CD4-positive, alpha-beta T cell treated with Interferon alpha-2 for 1 hour (primary cell): ENCODE data around the gene RADIL.

Experiments used
- DNase-seq, 2 donors: peaks; one replicate each; pipeline ENCODE4 v3.0.0-alpha.2; 2020 to 2022

Gene RADIL

DNA sequence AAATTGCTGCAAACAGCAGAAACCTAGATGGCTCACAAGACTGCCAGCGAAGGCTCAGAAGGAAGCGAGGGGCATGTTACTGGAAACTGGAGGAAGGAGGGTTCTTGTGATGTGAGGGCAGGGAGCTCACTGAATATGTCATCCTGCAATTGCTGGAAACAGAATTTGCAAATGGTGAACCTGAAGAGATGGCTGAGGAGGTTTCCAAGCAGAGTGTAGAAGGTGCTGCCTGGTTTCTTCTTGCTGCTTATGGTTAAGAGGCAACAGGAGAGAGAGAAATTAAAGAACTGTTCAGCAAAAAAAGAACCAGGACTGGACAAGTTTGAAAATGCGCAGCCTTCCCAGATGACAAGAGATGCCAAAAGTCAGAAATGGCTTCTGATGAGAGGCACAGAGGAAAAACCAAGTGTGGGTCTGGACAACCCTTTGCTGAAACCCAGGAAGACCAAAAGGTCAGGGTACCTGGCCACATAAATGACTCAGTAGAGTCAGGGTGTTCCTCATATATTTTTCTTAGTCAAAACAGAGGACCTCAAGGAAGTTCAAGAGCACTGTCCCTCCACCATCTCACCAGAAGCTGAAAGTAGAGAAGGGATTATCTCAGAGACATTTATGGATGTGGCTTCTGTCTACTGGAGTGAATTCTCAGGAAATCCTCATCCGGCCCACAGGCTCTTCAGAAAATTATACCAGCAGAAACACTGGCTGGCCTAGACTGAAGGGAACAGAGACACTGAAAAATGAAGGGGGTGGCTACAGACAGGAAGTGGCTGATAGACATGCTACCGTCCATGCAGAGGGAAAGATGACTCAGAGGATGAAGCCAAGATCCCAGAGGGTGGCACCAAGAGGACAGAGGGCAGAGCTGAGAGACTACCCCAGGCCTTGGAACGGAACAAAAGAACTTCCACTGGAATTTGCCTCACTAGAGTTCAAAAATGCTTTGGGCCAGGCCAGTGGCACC is 31.8 kb downstream of the RADIL start:
- DNase-seq: no peak

DNA sequence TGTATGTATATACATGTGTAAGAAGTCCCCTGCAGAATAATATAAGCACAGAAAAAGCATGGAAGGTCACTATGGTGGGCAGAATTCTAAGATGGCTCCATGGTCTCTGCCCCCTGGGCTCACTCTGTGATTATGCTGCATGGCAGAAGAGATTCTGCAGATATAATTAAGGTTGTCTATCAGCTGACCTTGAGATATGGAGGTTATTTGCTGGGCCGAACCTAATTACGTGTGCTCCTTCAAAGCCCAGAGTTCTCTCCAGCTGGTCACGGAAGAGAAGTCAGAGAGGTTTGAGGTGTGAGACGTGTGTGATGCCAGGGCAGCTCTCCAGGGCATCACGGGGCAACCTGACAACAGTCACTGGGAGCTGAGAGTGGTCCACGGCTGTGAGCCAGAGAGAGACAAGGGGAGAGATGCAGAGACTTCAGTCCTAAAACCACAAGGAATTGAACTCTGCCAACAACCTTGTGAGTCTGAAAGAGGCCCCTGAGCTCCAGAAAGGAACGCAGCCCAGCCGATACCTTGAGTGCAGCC is 33.2 kb downstream of the RADIL start:
- no peak for DNase-seq

DNA sequence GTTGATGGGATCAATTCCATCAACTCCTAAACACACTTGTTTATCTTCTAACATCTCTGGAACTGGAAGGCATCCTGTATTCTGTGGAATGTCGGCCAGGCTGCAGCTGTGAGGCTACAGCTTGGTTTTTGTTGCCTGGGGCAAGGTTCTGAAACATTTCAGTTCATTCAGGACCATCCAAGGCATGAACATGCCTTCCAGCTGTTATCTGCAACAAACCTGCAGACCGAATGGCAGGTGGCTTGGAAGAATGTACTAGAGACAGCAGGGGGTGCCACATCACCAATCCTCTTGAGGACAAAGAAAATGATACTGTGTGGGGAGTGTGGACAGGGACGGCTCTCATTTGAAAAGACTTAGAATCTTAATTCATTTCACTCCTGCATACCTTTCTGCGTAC is 34.1 kb downstream of the RADIL start:
- peak in 1 of 2 donors; percentile 22 for DNase-seq

DNA sequence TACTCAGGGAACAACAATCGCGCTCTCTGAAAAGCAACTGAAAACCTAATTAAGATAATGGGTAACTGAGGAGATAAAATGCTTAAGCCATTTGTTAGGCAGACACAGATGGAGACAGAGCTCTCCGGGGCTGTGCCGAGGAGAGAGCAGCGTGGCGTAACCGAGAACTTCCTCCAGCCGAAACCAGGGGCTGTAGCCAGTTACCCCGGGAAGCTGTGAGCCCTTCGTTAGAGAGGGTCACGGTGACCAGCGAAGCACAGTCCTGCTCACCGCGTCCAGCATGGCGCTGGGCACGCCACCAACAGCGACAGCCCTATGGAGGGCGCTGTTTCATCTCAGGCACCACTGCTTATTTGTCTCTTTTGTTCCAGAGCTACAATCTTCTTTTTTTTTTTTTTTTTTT is 37.8 kb downstream of the RADIL start:
- no peak for DNase-seq

DNA sequence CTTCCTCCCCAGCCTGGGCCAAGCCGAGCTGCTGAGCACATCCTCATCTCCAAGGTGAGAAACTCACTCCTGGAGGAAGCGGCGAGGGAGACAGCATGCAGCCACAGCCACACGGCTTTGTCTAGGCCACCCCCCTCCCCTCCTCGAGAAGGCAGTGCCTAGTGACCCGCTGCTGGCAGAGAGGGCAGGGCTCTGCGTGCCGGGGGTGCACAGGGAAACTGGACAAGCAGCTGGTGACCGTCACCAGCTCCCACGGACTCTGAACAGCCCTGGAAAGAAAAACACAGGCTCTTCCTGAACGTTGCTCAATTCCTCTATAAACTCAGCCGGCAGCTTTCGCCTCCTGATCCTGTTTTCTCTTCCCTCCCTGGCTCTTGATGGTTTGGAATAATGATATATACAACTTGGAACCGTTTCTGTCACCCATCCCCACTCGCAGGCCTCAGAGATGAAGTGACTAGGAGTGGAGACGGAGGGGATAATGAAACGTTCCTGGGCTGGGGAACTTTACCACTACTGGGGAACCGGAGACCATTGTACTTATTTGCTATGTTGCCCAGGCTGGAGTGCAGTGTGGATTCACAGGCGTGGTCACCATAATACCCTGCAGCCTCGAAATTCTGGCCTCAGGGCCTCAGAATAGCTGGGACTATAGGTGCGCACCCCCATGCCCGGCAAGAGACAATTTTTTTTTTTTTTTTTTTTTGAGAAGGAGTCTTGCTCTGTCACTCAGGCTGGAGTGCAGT is 41.0 kb downstream of the RADIL start:
- DNase-seq: no peak

DNA sequence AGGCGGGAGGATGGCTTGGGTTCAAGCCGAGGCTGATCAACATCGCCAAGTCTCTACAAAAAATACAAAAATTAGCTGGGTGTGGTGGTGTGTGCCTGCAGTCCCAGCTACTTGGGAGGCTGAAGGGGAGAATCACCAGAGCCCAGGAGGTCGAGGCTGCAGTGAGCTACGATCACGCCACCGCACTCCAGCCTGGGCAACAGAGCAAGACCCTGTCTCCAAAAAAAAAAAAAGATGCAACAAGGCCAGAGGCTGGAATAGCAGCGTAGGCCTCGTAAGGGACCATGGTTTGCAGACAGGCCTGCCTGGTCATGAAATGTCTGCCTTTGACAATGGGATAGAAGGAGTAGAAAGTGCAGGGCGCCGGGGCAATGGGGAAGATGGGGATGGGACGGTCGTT is 41.7 kb downstream of the RADIL start:
- no peak for DNase-seq

DNA sequence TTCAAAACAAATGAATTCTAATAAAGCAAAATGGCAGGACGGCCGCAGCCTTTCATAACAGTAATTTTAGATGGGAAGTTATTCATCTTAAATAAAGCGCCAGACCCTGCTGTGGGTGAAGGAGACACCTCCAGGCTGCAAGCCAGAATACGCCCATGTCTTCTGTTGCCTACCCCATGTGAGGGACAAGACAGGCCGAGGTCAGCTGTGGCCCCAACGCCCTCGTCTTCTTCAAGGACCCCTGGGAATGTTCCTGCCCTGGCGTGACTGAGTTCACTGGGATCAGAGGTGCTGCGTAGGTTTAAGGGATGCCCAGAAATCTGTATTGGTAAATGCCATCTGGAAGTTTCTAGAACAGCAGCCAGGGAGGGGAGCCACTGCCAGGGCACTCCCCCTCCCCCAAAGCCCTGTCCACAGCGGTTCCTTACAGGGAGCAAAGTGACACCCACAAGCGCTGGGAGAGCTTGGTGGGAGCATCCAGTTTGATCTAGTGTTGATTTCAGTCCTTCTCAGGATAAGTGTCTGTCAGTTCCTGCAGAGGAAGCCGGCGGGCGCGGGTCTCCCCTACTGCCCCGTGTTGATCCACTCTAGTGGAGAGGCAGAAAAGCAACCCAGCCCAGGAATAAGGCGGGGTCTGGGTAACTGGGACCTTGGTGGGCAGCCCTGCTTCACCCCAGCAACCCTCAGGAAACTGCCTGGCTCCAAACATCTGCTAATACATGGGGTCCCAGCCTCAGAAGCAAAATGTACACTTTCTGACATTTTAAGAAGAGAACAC is 42.3 kb downstream of the RADIL start:
- no peak for DNase-seq

DNA sequence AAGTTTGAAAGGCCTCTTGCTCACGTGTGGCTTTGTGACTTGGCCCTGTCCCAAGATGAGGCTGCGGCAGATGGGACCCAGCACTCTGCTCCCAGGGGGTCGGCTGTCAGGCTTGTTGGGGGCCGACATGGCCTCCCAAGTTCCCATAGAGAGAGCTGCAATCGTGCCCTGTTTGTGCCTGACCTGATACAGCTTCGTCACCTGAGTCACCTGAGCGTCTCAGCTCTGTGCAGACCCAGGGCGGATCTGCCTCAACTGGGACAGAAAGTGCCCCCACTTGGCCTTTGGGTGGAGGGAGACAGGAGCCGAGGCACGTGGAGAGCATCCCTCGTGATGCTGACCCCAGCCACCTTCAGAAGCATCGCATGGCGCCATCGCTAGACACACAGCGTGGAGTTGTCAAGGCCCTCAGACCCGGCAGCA is 43.4 kb downstream of the RADIL start:
- no peak for DNase-seq

DNA sequence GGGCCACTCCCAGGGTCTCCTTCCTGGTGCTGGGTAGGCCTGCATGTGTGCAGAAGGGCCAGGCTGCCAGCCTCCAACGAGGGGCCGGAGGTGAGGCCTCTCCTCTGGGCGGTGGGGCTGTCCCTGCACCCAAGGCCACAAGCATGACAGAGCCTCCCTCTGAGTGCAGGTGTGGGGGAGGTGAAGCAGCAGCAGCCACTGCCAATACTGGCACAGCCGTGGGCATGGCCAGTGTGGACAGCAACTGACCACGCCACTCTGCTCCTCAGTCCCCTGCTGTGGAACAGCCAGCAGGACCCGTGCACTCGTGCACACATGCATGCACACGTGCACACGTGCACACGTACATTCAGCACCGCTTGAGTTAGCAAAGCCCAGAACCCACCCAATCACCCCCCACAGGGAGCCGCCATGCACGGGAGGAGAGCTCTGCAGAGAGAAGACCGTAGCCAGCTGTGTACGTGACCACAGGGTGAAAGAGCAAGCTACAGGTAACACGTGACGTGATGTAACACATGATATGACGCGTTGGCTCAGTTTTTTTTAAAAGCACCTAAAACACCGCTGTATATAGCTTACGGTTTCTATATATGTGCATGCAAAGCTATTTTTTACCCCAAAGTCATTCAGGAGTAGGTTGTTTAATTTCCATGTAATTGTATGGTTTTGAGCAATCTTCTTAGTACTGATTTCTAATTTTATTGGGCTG is 44.7 kb downstream of the RADIL start:
- DNase-seq: no peak

- DNase-seq: no peak
Measured at GRCh38 chr7:4837803-4838625, 45.5 kb downstream of the RADIL start.

- no peak for DNase-seq
Measured at GRCh38 chr7:4837041-4837802, 46.3 kb downstream of the RADIL start.

- DNase-seq: no peak
Measured at GRCh38 chr7:4836206-4836661, 47.3 kb downstream of the RADIL start.

DNA sequence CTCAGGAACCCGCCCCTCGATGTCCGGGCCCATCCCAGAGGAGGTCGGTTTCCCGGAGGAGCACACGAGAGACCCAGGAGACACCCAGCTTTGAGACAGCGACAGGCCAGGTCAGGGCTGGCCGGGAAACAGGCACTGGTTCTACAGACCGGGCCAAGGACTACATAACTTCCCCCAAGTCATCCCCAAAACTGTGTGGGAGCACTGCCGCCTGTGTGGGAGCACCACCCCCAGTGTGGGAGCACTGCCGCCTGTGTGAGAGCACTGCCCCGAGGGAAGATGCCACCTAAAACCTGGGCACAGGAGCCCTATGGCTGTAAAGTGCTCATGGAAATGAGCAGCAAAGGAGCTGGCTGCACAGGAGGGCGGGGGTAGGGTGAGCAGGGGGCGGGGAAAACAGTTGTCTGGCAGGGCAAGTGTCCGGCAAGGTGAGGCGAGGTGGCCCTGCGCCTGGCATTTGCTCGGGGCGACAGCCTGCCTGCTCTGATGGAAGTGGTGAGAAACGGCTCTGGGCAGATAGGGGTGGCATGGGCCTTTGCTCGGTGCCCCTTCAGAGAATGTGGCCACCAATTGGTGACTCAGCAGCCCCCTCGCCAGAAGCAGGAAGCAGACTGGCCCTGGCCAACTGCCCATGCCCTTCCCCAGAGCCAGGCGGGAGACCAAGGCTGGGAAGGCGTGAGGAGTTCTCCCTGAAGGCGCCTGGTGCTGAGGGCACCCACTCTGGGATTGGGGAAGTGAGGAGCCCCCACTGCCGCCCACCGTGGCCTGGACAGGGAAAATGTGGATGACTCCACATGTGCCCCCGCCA is 47.9 kb downstream of the RADIL start:
- DNase-seq: no peak

DNA sequence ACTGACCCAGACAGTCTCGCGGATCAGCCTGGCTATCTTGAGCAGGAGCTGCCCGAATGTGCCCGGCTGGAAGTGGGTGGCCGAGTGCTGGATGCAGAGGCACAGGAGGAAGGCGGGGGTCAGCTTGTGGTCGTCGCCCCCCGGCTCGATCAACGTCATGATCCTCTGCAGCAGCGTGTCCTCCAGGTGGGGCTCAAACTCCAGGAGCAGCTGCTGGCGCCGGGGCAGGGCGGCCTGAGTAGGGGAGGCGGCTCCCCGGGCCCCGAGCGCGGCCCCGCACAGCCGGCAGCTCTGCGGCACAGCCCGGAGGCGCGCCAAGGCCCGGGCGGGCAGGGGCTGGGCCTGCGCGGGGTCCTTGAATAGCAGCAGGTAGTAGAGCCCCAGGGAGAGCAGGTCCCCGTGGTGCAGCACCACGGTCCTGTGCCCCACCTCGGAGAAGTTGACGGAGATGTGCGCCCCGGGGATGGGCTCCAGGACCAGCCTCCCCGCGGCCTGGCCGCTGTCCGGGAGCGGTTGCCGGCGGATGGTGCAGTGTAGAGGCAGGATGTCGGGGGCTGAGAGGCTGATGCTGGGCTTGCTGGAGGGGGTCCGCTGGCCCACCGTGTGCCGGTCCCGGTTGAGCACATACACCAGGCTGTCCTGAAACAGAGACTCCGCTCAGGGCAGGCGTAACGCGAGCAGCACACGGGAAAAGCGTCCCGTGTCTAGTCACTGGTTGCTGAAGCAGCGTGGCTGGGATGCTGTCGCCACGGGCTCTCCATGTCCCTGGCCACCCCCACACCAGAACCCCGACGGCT is 48.7 kb downstream of the RADIL start:
- DNase-seq: no peak

- DNase-seq: no peak
Measured at GRCh38 chr7:4833691-4834600, 49.6 kb downstream of the RADIL start.

- no peak for DNase-seq
Measured at GRCh38 chr7:4833176-4833575, 50.3 kb downstream of the RADIL start.

DNA sequence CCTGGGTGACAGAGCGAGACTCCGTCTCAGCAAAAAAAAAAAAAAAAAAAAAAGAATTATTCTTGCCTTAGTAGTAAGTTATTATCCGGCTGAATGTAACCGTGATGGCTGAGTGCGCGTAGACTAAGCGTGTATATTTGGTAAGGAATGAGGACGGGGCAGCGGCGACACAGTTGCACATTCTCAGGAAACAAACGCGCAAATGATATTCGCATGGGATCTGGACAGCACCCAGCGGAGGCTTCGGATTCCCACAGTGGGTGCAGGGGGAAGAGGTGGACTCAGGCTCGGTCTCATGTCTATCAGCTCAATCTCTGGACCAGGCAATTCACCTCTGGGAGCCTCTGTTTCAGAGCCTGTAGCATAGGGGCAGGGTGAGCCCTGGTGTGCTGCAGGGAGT is 50.8 kb downstream of the RADIL start:
- DNase-seq: no peak
